Gastrocnemius medialis (tissue), 4 donors: Measurements from ENCODE around the gene SPATA13. TPM values are rescaled to one million over a fixed set of nuclear protein-coding genes. Genes with fewer than 3 reads are reported as not detected.

Experiments
- ATAC-seq, 2 donors: fragments of 150-250 bp; one replicate each; pipeline ENCODE4 v1.9.1; 2016
- DNase-seq, 2 donors: peaks; one replicate each; pipeline ENCODE4 v3.0.0-alpha.2; 2019
- H3K27ac ChIP-seq, 4 donors: fragments of 200-600 bp; sonication (generic); 1 replicate in 1 of 4; 2 replicates in 3 of 4; pipeline ENCODE4 v1.5.1; 2016 to 2018; ENCODE audit warnings: mild to moderate bottlenecking in 2 of 4, moderate library complexity in 1 of 4
- H3K27me3 ChIP-seq, 3 donors: fragments of 200-600 bp; sonication (generic) in 2 of 3; 1 replicate in 1 of 3; 2 replicates in 2 of 3; pipeline versions ENCODE4 v1.5.1 to v1.6.0; 2016 to 2019; ENCODE audit warnings: mild to moderate bottlenecking in 1 of 3, moderate library complexity in 1 of 3
- H3K36me3 ChIP-seq, 2 donors: fragments of 200-600 bp; sonication (generic) in 1 of 2; one replicate each; pipeline ENCODE4 v1.5.1; 2017 to 2018
- H3K4me1 ChIP-seq, 2 donors: fragments of 200-600 bp; sonication (generic) in 1 of 2; one replicate each; pipeline ENCODE4 v1.5.1; 2016 to 2017; ENCODE audit warnings: mild to moderate bottlenecking in 2 of 2
- H3K4me3 ChIP-seq, 4 donors: fragments of 200-600 bp; sonication (generic) in 3 of 4; 1 replicate in 1 of 4; 2 replicates in 3 of 4; pipeline ENCODE4 v1.5.1; 2016 to 2019; ENCODE audit warnings: mild to moderate bottlenecking in 2 of 4
- H3K9me3 ChIP-seq, 3 donors: fragments of 200-600 bp; sonication (generic) in 2 of 3; 1 replicate in 1 of 3; 2 replicates in 2 of 3; pipeline ENCODE4 v1.5.1; 2016 to 2019
- POLR2A ChIP-seq, 2 donors: fragments of 450-650 bp; IDR thresholded peaks; one replicate each; pipeline ENCODE4 v1.6.1; 2017; ENCODE audit warnings: antibody characterized with exemption in 2 of 2, mild to moderate bottlenecking in 2 of 2, moderate library complexity in 2 of 2
- in situ Hi-C, 4 donors: fragments of 200-750 bp; cut with MboI; loops; one replicate each; pipeline versions ENCODE4 v1.15.0 to v1.8.0; 2017; ENCODE audit warnings: low sequenced_read_pairs in 4 of 4
- intact Hi-C: fragments of 100-400 bp; cut with DNase I; formaldehyde crosslinking; loops from one replicate; pipeline ENCODE4 v1.15.1; 2023; ENCODE audit warnings: low total_unique reads
- total RNA-seq, 4 donors: library from RNA; depleted of rRNA; stranded (reverse); fragments of >200 nt; gene quantifications; one replicate each; pipeline versions ENCODE4 v1.1.0 to v1.2.3, GENCODE V29; 2016
- TF ChIP-seq, protein P1 (sequence below), 5 experiments: fragments of 450-650 bp in 3 of 5; fragments of 200-600 bp in 2 of 5; sonication (generic) in 2 of 5; IDR thresholded peaks in 4 of 5; conservative IDR thresholded peaks in 1 of 5; 1 replicate in 4 of 5; 2 replicates in 1 of 5; pipeline ENCODE4 v1.5.1; 2016 to 2019; ENCODE audit warnings: antibody characterized with exemption in 5 of 5, mild to moderate bottlenecking in 3 of 5, moderate library complexity in 3 of 5

Gene SPATA13
- total RNA-seq, 4 donors from 2014 or later, result 3.2 to 17.0 (median 5.8) TPM

- no peak for ATAC-seq
- no peaks in the 10 kb centered on the region for H3K27me3 ChIP-seq
- in situ Hi-C loops, result no loop called here
- no peaks in the 10 kb centered on the region for H3K9me3 ChIP-seq
- H3K36me3 ChIP-seq, result no peaks in the 10 kb centered on the region
- H3K4me3 ChIP-seq, result no peak overlapping the region
- no peak for DNase-seq
- H3K27ac ChIP-seq, result no peak overlapping the region
- intact Hi-C loops, result no loop called here
- H3K4me1 ChIP-seq, result no peaks in the 10 kb centered on the region
- TF ChIP-seq, protein P1, sequence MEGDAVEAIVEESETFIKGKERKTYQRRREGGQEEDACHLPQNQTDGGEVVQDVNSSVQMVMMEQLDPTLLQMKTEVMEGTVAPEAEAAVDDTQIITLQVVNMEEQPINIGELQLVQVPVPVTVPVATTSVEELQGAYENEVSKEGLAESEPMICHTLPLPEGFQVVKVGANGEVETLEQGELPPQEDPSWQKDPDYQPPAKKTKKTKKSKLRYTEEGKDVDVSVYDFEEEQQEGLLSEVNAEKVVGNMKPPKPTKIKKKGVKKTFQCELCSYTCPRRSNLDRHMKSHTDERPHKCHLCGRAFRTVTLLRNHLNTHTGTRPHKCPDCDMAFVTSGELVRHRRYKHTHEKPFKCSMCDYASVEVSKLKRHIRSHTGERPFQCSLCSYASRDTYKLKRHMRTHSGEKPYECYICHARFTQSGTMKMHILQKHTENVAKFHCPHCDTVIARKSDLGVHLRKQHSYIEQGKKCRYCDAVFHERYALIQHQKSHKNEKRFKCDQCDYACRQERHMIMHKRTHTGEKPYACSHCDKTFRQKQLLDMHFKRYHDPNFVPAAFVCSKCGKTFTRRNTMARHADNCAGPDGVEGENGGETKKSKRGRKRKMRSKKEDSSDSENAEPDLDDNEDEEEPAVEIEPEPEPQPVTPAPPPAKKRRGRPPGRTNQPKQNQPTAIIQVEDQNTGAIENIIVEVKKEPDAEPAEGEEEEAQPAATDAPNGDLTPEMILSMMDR (IDR thresholded peaks at IDR 0.05 in 4 of 5, conservative IDR thresholded peaks at IDR 0.05 in 1 of 5), result no peak
- TF ChIP-seq POLR2A (IDR thresholded peaks at IDR 0.05), result no peak
These were observed 13.0 kb upstream of the SPATA13 start for GRCh38 chr13:24147570-24147963.

DNA sequence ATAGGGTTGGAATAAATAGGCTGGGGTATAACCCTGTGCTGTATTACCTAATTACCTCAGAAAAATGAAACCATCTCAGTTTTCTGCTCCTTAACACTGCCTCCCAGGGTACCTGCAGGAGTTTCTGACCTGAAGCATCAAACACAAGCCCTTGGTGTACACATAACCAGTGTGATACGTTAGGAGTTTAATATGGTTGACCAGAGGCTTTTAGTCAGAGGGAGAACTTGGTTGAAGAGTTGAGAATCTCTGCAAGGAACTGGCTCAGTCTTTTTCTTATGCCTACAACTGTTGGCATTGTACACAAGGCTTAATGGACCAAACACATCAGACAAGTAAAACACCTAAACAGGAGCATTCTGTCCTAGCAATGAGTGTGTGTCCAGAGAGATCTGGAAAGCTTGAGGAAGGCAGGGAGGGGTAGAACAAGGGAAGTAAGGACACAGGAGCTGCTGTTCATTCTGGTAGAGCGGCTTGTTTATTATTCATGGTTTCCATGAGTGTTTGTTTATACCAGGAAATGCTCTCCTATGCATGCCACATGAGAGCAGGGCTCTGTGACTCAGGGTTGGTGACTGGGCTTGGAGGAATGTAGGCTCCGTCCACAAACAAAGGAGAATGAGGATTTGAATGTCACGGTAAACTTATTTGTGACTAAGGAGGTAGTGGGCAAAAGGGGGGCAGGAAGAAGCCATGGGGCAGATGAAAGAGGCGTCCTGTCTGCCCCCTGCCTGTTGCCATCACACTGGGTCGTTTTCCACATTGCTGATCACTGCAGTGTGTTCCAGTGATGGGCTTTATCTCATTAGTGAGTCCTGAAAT lies 11.9 kb upstream of the SPATA13 start:
- H3K27me3 ChIP-seq, result no peaks in the 10 kb centered on the region
- no peak for DNase-seq
- intact Hi-C loops (no loop called here), in situ Hi-C loops (no loop called here)
- H3K4me3 ChIP-seq, result no peak overlapping the region
- peak in 1 of 2 donors; percentile 52 for ATAC-seq
- H3K27ac ChIP-seq, result no peak overlapping the region
- no peaks in the 10 kb centered on the region for H3K36me3 ChIP-seq
- TF ChIP-seq, protein P1 (IDR thresholded peaks at IDR 0.05 in 4 of 5, conservative IDR thresholded peaks at IDR 0.05 in 1 of 5), result no peak
- no peak for TF ChIP-seq POLR2A (IDR thresholded peaks at IDR 0.05)
- H3K9me3 ChIP-seq, result no peaks in the 10 kb centered on the region
- no peaks in the 10 kb centered on the region for H3K4me1 ChIP-seq

- no peaks in the 10 kb centered on the region for H3K36me3 ChIP-seq
- DNase-seq, result no peak
- in situ Hi-C loops (no loop called here), intact Hi-C loops (no loop called here)
- H3K27me3 ChIP-seq, result no peaks in the 10 kb centered on the region
- no peak for ATAC-seq
- H3K4me3 ChIP-seq, result no peak overlapping the region
- no peak for TF ChIP-seq POLR2A (IDR thresholded peaks at IDR 0.05)
- no peaks in the 10 kb centered on the region for H3K4me1 ChIP-seq
- H3K27ac ChIP-seq, result no peak overlapping the region
- no peaks in the 10 kb centered on the region for H3K9me3 ChIP-seq
These were observed 11.1 kb upstream of the SPATA13 start for GRCh38 chr13:24149246-24150032.

GRCh38 chr13:24150572-24150971 lies 9.9 kb upstream of the SPATA13 start:
- DNase-seq (no peak), ATAC-seq (no peak)
- Histone ChIP-seq H3K27me3 (no peaks in the 10 kb centered on the region), H3K4me3 (no peak overlapping the region), H3K27ac (no peak overlapping the region), H3K36me3 (no peaks in the 10 kb centered on the region), H3K4me1 (no peaks in the 10 kb centered on the region), H3K9me3 (no peaks in the 10 kb centered on the region)
- intact Hi-C loops (no loop called here), in situ Hi-C loops (no loop called here)
- no peak for TF ChIP-seq POLR2A (IDR thresholded peaks at IDR 0.05)
- TF ChIP-seq, protein P1 (IDR thresholded peaks at IDR 0.05 in 4 of 5, conservative IDR thresholded peaks at IDR 0.05 in 1 of 5), result no peak

GRCh38 chr13:24151864-24152263 lies 8.7 kb upstream of the SPATA13 start:
- DNase-seq, result no peak
- intact Hi-C loops (no loop called here), in situ Hi-C loops (no loop called here)

More at GRCh38 chr13:24151864-24152263, 8.7 kb upstream of the SPATA13 start:
- H3K36me3 ChIP-seq, result no peaks in the 10 kb centered on the region
- H3K27me3 ChIP-seq, result no peaks in the 10 kb centered on the region
- TF ChIP-seq, protein P1 (IDR thresholded peaks at IDR 0.05 in 4 of 5, conservative IDR thresholded peaks at IDR 0.05 in 1 of 5), result no peak
- no peak for TF ChIP-seq POLR2A (IDR thresholded peaks at IDR 0.05)
- ATAC-seq, result no peak
- no peaks in the 10 kb centered on the region for H3K9me3 ChIP-seq
- no peak overlapping the region for H3K4me3 ChIP-seq
- H3K4me1 ChIP-seq, result no peaks in the 10 kb centered on the region
- no peak overlapping the region for H3K27ac ChIP-seq
